H1 (cell line): ENCODE results near the gene HECTD4.

Source experiments
- KDM1A ChIP-seq: fragments of 200-600, 300-600 bp; sonication (generic); IDR thresholded peaks from 2 replicates; pipeline ENCODE4 v1.7.1; 2016; ENCODE audit warnings: mild to moderate bottlenecking, low read length, borderline replicate concordance
- SRF ChIP-seq: IDR thresholded peaks from 2 replicates; pipeline ENCODE4 v1.6.1; 2011; ENCODE audit warnings: mild to moderate bottlenecking, low read depth, low read length, moderate library complexity
- ZNF274 ChIP-seq: IDR thresholded peaks from 2 replicates; pipeline ENCODE4 v1.7.0; 2012; ENCODE audit warnings: low read length, borderline replicate concordance; ENCODE audit errors: extremely low read depth
- TF ChIP-seq, protein P1 (sequence below): IDR thresholded peaks from 2 replicates; pipeline ENCODE4 v1.6.1; 2012; ENCODE audit warnings: low read length, inconsistent platforms
- TF ChIP-seq, protein P2 (sequence below): IDR thresholded peaks from 2 replicates; pipeline ENCODE4 v1.6.1; 2012; ENCODE audit warnings: inconsistent platforms

DNA sequence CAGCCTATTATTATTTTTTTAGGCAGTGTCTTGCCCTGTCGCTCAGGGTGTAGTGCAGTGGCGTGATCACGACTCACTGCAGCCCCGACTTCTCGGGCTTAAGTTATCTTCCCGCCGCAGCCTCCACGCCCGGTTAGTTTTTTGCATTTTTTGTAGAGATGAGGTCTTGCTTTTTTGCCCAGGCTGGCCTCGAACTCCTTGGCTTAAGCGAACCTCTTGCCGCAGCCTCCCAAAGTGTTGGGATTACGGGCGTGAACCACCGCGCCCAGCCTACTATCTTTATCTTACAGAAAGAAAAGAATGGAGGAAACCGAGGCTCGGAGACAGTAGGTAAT lies 36.0 kb upstream of the HECTD4 start:
- TF ChIP-seq, protein P1, sequence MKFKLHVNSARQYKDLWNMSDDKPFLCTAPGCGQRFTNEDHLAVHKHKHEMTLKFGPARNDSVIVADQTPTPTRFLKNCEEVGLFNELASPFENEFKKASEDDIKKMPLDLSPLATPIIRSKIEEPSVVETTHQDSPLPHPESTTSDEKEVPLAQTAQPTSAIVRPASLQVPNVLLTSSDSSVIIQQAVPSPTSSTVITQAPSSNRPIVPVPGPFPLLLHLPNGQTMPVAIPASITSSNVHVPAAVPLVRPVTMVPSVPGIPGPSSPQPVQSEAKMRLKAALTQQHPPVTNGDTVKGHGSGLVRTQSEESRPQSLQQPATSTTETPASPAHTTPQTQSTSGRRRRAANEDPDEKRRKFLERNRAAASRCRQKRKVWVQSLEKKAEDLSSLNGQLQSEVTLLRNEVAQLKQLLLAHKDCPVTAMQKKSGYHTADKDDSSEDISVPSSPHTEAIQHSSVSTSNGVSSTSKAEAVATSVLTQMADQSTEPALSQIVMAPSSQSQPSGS = no peak
- TF ChIP-seq SRF (no peak), KDM1A (no peak), ZNF274 (no peak)
- TF ChIP-seq, protein P2, sequence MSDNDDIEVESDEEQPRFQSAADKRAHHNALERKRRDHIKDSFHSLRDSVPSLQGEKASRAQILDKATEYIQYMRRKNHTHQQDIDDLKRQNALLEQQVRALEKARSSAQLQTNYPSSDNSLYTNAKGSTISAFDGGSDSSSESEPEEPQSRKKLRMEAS = no peak
